GM12801 (cell line): ENCODE measurements around the gene ALKAL2.

Experiments
- TF ChIP-seq, protein P1 (sequence below): IDR thresholded peaks from one replicate; pipeline ENCODE4 v1.5.1; 2011; ENCODE audit warnings: control low read depth; ENCODE audit not compliant: insufficient read length; ENCODE audit errors: extremely low read depth

Gene ALKAL2, protein sequence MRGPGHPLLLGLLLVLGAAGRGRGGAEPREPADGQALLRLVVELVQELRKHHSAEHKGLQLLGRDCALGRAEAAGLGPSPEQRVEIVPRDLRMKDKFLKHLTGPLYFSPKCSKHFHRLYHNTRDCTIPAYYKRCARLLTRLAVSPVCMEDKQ

DNA sequence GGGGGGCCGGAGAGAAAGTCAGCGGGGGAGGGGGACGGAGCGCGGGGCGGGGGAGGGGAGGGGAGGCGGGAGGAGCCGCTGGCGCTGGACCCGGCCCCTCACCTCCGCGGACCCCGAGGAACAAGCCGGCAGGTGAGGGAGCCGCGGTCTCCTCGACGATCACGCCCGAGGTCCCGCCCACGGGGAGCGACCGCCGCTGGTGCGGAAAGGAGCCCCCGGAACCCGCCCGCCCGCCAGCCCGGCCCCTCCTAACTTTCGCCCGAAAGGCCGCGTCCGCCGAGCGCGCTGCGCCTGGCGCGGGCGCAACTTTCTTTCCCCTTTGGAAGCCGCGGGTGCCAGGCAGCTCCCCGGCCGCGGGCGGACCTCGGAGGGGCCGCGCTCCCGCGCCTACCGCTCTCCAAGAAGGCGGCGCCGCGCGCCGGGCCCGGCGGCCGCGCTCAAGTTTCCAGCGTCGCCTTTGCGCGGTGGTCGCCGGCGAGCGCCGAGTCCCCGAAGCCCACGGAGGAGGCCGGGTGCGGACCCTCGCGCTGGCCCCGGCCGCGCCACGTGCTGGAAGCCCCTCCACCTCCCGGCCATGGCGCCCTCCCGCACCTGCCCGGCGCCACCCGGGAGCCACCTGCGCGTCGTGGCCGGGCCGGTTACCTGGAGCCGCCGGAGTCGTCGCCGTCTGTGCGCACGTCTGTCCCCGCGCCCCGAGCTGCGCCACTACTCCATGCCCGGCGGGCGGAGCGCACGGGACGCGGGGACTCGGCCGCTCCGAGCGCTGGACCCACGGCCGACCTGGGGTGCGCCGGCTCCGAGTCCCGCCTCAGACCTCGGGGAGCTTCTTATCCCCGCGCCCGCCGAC, at the start of gene ALKAL2:
Gene ALKAL2 (minus strand): TSS at position 181 of the 847 bp plus-strand sequence. CDS start 256 bp downstream, outside the sequence.
- TF ChIP-seq, protein P1, sequence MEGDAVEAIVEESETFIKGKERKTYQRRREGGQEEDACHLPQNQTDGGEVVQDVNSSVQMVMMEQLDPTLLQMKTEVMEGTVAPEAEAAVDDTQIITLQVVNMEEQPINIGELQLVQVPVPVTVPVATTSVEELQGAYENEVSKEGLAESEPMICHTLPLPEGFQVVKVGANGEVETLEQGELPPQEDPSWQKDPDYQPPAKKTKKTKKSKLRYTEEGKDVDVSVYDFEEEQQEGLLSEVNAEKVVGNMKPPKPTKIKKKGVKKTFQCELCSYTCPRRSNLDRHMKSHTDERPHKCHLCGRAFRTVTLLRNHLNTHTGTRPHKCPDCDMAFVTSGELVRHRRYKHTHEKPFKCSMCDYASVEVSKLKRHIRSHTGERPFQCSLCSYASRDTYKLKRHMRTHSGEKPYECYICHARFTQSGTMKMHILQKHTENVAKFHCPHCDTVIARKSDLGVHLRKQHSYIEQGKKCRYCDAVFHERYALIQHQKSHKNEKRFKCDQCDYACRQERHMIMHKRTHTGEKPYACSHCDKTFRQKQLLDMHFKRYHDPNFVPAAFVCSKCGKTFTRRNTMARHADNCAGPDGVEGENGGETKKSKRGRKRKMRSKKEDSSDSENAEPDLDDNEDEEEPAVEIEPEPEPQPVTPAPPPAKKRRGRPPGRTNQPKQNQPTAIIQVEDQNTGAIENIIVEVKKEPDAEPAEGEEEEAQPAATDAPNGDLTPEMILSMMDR: no peak

DNA sequence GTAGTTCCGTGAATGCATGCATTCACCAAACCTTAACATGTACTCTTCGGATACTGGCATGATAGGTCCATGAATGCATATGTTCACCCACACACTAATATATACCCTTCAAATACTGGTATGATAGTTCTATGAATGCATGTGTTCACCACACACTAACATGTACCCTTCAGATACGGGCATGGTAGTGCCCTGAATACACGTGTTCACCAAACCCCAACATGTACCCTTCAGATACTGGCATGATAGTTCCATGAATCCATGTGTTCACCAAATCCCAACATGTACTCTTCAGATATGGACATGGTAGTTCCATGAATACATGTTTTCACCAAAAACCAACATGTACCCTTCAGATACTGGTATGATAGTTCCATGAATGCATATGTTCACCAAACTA, 48.5 kb upstream of the ALKAL2 start:
- TF ChIP-seq, protein P1: no peak

DNA sequence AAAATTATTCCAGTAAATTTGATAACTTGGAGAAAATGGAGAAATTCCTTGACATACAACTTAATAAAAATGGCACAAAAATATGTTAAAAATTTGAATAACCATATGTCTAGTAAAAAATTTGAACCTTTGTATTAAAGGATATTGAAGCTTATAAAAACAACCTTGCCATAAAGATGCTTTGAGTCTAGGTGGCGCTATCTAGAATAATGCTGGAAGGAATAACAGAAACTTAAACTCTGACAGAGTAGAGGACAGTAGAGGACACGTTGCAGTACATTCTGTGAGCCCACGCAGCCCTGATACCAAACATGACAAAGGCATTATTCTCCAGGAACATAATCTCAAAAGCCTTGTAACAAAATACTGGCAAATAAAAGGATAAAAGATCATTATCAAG, 44.7 kb upstream of the ALKAL2 start:
- TF ChIP-seq, protein P1: no peak

DNA sequence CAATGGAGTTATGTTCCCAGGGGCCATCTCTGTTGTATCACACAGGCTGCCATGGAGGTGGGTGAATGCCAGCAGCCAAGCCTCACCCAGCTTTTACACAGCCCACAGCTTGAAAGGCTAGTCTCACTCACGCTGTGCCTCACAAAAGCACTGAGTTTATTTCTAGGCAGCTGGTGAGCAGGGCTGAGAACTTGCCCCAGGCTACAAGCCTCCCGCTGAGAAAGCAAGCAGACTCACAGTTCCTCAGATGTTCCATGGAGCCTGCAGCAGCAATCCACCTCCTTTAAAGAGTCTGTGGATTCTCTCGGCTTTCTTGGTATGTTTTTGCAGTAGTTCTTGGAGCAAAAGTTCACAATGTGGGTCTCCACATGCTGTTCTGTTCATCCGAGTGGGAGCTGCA, 40.9 kb upstream of the ALKAL2 start:
- TF ChIP-seq, protein P1: no peak

DNA sequence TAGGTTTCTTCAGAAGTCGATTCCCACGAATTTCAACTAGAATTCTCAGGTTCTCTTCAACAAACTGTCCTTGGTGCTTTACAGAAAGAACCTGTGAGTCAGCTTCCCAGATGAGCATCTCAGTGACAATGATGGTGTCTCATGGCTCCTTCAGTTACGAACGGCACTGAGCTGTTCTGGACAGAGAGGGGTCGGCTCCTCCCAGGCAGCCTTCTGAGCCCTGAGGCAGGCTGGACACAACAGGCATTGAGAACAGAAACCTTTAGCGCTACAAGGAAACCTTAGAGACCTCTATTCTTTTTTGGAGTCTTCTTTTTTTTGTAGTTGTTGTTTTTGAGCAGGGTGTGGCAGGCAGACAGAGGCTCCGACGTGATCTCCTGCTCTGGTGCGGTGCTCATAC, 35.1 kb upstream of the ALKAL2 start:
- TF ChIP-seq, protein P1: no peak

DNA sequence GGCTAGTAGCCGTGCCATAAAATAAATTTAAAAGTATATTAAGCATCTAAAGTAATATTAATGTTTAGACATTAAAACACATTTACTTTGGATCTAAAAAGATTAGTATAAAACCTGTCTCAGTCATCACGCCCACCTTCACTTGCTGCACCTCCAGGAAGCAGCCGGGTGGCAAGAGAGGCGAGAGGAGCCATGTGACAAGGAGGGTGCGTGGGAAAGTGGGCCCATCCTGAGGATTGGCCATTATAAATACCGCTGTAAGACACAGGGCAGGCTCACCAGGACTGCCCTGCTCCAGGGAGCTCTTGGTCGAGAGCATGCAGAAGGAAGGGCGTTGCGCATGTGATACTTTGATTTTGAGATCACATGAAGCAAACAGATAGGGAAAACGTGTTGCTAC, 34.4 kb upstream of the ALKAL2 start:
- TF ChIP-seq, protein P1: no peak

DNA sequence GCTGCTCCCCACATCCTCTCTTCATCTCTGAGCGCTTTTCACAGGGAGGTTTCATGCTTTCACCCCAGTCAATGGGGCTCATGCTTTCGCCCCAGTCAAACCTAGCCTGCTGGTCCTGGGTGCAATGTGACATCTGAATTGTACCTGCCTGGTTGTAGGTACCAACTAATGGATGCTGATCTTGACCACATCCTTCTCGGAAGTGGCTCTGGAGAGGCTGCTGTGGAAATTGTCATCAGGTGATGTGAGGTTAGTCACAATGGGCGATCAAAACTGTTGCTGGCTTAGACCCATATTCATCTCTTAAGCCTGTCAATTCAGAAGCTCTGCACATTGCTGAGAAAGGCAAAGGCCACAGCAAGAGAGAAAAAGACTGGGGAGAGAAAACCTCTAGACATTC, 32.7 kb upstream of the ALKAL2 start:
- TF ChIP-seq, protein P1: no peak
